ENCODE measurements around the gene TPCN1.

Gene TPCN1

GRCh38 chr12:113310489-113310888 is 89.2 kb downstream of the TPCN1 start:
- no peak for DNase-seq (ENCODE audit: low read depth)
- TF ChIP-seq, protein P1, sequence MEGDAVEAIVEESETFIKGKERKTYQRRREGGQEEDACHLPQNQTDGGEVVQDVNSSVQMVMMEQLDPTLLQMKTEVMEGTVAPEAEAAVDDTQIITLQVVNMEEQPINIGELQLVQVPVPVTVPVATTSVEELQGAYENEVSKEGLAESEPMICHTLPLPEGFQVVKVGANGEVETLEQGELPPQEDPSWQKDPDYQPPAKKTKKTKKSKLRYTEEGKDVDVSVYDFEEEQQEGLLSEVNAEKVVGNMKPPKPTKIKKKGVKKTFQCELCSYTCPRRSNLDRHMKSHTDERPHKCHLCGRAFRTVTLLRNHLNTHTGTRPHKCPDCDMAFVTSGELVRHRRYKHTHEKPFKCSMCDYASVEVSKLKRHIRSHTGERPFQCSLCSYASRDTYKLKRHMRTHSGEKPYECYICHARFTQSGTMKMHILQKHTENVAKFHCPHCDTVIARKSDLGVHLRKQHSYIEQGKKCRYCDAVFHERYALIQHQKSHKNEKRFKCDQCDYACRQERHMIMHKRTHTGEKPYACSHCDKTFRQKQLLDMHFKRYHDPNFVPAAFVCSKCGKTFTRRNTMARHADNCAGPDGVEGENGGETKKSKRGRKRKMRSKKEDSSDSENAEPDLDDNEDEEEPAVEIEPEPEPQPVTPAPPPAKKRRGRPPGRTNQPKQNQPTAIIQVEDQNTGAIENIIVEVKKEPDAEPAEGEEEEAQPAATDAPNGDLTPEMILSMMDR (IDR thresholded peaks at IDR 0.05; ENCODE audit: control insufficient read depth, insufficient read depth, low read depth, low read length, missing control alignments), result no peak
- no peak overlapping the region for H3K4me3 ChIP-seq (ENCODE audit: control insufficient read depth, low read depth, low read length)

GRCh38 chr12:113314121-113314529 is 92.9 kb downstream of the TPCN1 start:
- no peak for DNase-seq (ENCODE audit: low read depth)
- TF ChIP-seq, protein P1 (IDR thresholded peaks at IDR 0.05; ENCODE audit: control insufficient read depth, insufficient read depth, low read depth, low read length, missing control alignments), result no peak

GRCh38 chr12:113315358-113315757 is 94.1 kb downstream of the TPCN1 start:
- TF ChIP-seq, protein P1 (IDR thresholded peaks at IDR 0.05; ENCODE audit: control insufficient read depth, insufficient read depth, low read depth, low read length, missing control alignments), result no peak
- no peak overlapping the region for H3K4me3 ChIP-seq (ENCODE audit: control insufficient read depth, low read depth, low read length)
- no peak for DNase-seq (ENCODE audit: low read depth)

More at GRCh38 chr12:113314121-113314529, 92.9 kb downstream of the TPCN1 start:
- H3K4me3 ChIP-seq (ENCODE audit: control insufficient read depth, low read depth, low read length), result no peak overlapping the region

GRCh38 chr12:113316155-113316554 is 94.9 kb downstream of the TPCN1 start:
- H3K4me3 ChIP-seq (ENCODE audit: control insufficient read depth, low read depth, low read length), result no peak overlapping the region
- DNase-seq (ENCODE audit: low read depth), result no peak
- TF ChIP-seq, protein P1 (IDR thresholded peaks at IDR 0.05; ENCODE audit: control insufficient read depth, insufficient read depth, low read depth, low read length, missing control alignments), result no peak

GRCh38 chr12:113317122-113317521 is 95.9 kb downstream of the TPCN1 start:
- TF ChIP-seq, protein P1 (IDR thresholded peaks at IDR 0.05; ENCODE audit: control insufficient read depth, insufficient read depth, low read depth, low read length, missing control alignments), result no peak
- H3K4me3 ChIP-seq (ENCODE audit: control insufficient read depth, low read depth, low read length), result no peak overlapping the region
- DNase-seq (ENCODE audit: low read depth), result no peak

GRCh38 chr12:113318046-113318656 is 96.9 kb downstream of the TPCN1 start:
- H3K4me3 ChIP-seq (ENCODE audit: control insufficient read depth, low read depth, low read length), result no peak overlapping the region
- DNase-seq (ENCODE audit: low read depth), result no peak
- TF ChIP-seq, protein P1 (IDR thresholded peaks at IDR 0.05; ENCODE audit: control insufficient read depth, insufficient read depth, low read depth, low read length, missing control alignments), result no peak
